ENCODE data around the gene TPRN.

- TF ChIP-seq YY1 (IDR thresholded peaks at IDR 0.05; ENCODE audit: insufficient read depth, insufficient read length) = no peak
- no peak for TF ChIP-seq SUZ12 (IDR thresholded peaks at IDR 0.05; ENCODE audit: extremely low read depth, insufficient read depth, insufficient read length)
- TF ChIP-seq ZNF274 (IDR thresholded peaks at IDR 0.05; ENCODE audit: low read depth, low read length) = no peak
Measured at GRCh38 chr9:137206602-137207001, 6.1 kb upstream of the TPRN start.
